GM23338 (cell line): Measurements from ENCODE around the gene RASGRF2. TPM values are rescaled to one million over a fixed set of nuclear protein-coding genes. Genes with fewer than 3 reads are reported as not detected.

Experiments
- ATAC-seq: fragments of 200-7000 bp; cut with Tn5 transposase; 3 replicates; pipeline ENCODE4 v1.9.1; 2020
- DNase-seq: peaks from one replicate; pipeline ENCODE4 v3.0.0-alpha.2; 2015; ENCODE audit warnings: low spot score
- H2AFZ ChIP-seq: fragments of 200-600 bp; sonication (generic); 2 replicates; pipeline ENCODE4 v1.8.0; 2016; ENCODE audit warnings: antibody characterized with exemption, mild to moderate bottlenecking, moderate library complexity
- H3F3A ChIP-seq: fragments of 200-600 bp; sonication (generic); replicated peaks from 2 replicates; pipeline ENCODE4 v1.8.0; 2017; ENCODE audit warnings: antibody characterized with exemption, mixed run types, low read depth
- H3K27ac ChIP-seq: fragments of 200-600 bp; sonication (generic); 2 replicates; pipeline ENCODE4 v1.6.1; 2016; ENCODE audit warnings: low read depth
- H3K27me3 ChIP-seq: fragments of 200-600 bp; sonication (generic); 2 replicates; pipeline ENCODE4 v1.8.0; 2016; ENCODE audit warnings: mild to moderate bottlenecking, mixed run types, moderate library complexity; ENCODE audit not compliant: insufficient read depth
- H3K36me3 ChIP-seq: fragments of 200-600 bp; sonication (generic); 2 replicates; pipeline ENCODE4 v1.8.0; 2016; ENCODE audit warnings: mild to moderate bottlenecking; ENCODE audit not compliant: insufficient read depth
- H3K4me1 ChIP-seq: fragments of 200-600 bp; sonication (generic); 2 replicates; pipeline ENCODE4 v1.8.0; 2016; ENCODE audit warnings: mild to moderate bottlenecking, moderate library complexity; ENCODE audit not compliant: insufficient read depth
- H3K4me2 ChIP-seq: fragments of 200-600 bp; sonication (generic); 2 replicates; pipeline ENCODE4 v1.7.1; 2017; ENCODE audit warnings: mixed run types
- H3K4me3 ChIP-seq: fragments of 200-600 bp; sonication (generic); 2 replicates; pipeline ENCODE4 v1.6.1; 2016; ENCODE audit warnings: mixed run types
- H3K79me2 ChIP-seq: fragments of 200-600 bp; sonication (generic); replicated peaks from 2 replicates; pipeline ENCODE4 v1.8.0; 2017; ENCODE audit warnings: mild to moderate bottlenecking; ENCODE audit not compliant: insufficient read depth
- H3K9me2 ChIP-seq: fragments of 200-600 bp; sonication (generic); 2 replicates; pipeline ENCODE4 v1.8.0; 2017; ENCODE audit not compliant: insufficient read depth
- H4K20me1 ChIP-seq: fragments of 200-600 bp; sonication (generic); replicated peaks from 2 replicates; pipeline ENCODE4 v1.8.0; 2017; ENCODE audit warnings: mild to moderate bottlenecking; ENCODE audit not compliant: insufficient read depth
- H3K27ac Mint-ChIP-seq: 2 replicates; pipeline ENCODE4 v1.8.0; 2020; ENCODE audit warnings: inconsistent platforms, mild to moderate bottlenecking, moderate library complexity, mixed read lengths
- H3K27me3 Mint-ChIP-seq: 3 replicates; pipeline ENCODE4 v1.8.0; 2022; ENCODE audit warnings: low read depth, mild to moderate bottlenecking, moderate library complexity, mixed read lengths, inconsistent platforms; ENCODE audit not compliant: insufficient read depth, poor library complexity
- H3K36me3 Mint-ChIP-seq: 3 replicates; pipeline ENCODE4 v1.8.0; 2021; ENCODE audit warnings: low read depth, mild to moderate bottlenecking, inconsistent platforms, moderate library complexity, mixed read lengths
- H3K4me1 Mint-ChIP-seq: 3 replicates; pipeline ENCODE4 v1.8.0; 2020; ENCODE audit warnings: mild to moderate bottlenecking, inconsistent platforms, mixed read lengths
- H3K4me3 Mint-ChIP-seq: 3 replicates; pipeline ENCODE4 v1.8.0; 2021; ENCODE audit warnings: moderate library complexity, mild to moderate bottlenecking, inconsistent platforms, mixed read lengths
- H3K9me3 Mint-ChIP-seq: 3 replicates; pipeline ENCODE4 v1.8.0; 2020; ENCODE audit warnings: moderate library complexity, mild to moderate bottlenecking, inconsistent platforms, mixed read lengths
- EZH2 ChIP-seq: fragments of 200-600 bp; sonication (generic); IDR thresholded peaks from one replicate; pipeline ENCODE4 v1.8.0; 2017; ENCODE audit warnings: antibody characterized with exemption, mild to moderate bottlenecking, low read depth; ENCODE audit not compliant: unreplicated experiment
- JUNB ChIP-seq: IDR thresholded peaks from one replicate; pipeline ENCODE4 v1.6.1; 2016; ENCODE audit warnings: antibody characterized with exemption; ENCODE audit not compliant: unreplicated experiment
- ZNF114 ChIP-seq: fragments of 250-450 bp; sonication (Bioruptor Pico); IDR thresholded peaks from 2 replicates; pipeline ENCODE4 v1.5.0; 2020; ENCODE audit warnings: mild to moderate bottlenecking, moderate library complexity
- ZNF331 ChIP-seq: fragments of 250-450 bp; sonication (Bioruptor Pico); IDR thresholded peaks from 2 replicates; pipeline ENCODE4 v1.5.0; 2020; ENCODE audit warnings: low read depth, mild to moderate bottlenecking, moderate library complexity
- polyA plus RNA-seq: library from polyadenylated mRNA; unstranded; fragments of >200 nt; fragmentation: Nextera tagmentation; extraction: Ambion mirVana; gene quantifications from 2 replicates; pipeline ENCODE4 v1.2.1, GENCODE V29; 2016
- total RNA-seq: library from RNA; depleted of rRNA; stranded (reverse); fragments of >200 nt; shearing (Covaris generic); gene quantifications from 2 replicates; pipeline ENCODE4 v1.2.3, GENCODE V29; 2014
- TF ChIP-seq, protein P1 (sequence below), 2 experiments: fragments of 200-600 bp in 1 of 2; sonication (generic) in 1 of 2; conservative IDR thresholded peaks; 2 replicates each; pipeline versions ENCODE4 v1.5.1 to v1.6.1; 2016 to 2017; ENCODE audit warnings: antibody characterized with exemption in 2 of 2, low read depth in 2 of 2, mild to moderate bottlenecking in 2 of 2, moderate library complexity in 1 of 2
- TF ChIP-seq, protein P2 (sequence below): fragments of 250-450 bp; sonication (Bioruptor Pico); IDR thresholded peaks from 2 replicates; pipeline ENCODE4 v1.5.0; 2020; ENCODE audit warnings: mild to moderate bottlenecking, moderate library complexity
- TF ChIP-seq, protein P3 (sequence below): IDR thresholded peaks from one replicate; pipeline ENCODE4 v1.6.1; 2018; ENCODE audit warnings: antibody characterized with exemption; ENCODE audit not compliant: unreplicated experiment

RASGRF2 gene
- total and polyA plus RNA-seq, 2 experiments from 2014 or later, result 5.0 to 19.2 TPM

DNA sequence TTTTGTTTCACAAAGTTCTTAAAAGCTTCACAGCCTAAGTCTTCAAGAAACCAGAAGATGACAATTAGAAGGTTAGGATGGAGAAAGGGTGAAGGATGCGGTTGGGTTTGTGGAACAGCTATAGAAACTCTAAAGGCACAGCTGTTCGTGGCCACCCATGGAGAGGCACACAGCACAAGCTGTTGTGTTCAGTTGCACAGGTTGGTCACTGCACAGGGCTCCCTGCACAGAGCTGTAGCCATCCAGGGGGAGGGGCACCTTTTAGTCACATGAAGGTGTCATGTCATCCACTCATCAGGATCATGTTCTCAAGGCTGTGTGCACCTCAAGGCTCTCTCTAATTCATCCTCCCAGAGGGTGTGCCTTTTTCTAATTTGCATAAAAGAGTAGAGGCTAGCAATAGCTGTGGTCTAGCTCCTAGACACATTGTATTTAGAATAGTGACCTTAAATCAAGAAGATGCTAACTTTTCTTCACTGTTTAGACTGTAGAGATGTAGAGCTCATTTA is 5.0 kb upstream of the RASGRF2 start (continued):
- TF ChIP-seq, protein P1, sequence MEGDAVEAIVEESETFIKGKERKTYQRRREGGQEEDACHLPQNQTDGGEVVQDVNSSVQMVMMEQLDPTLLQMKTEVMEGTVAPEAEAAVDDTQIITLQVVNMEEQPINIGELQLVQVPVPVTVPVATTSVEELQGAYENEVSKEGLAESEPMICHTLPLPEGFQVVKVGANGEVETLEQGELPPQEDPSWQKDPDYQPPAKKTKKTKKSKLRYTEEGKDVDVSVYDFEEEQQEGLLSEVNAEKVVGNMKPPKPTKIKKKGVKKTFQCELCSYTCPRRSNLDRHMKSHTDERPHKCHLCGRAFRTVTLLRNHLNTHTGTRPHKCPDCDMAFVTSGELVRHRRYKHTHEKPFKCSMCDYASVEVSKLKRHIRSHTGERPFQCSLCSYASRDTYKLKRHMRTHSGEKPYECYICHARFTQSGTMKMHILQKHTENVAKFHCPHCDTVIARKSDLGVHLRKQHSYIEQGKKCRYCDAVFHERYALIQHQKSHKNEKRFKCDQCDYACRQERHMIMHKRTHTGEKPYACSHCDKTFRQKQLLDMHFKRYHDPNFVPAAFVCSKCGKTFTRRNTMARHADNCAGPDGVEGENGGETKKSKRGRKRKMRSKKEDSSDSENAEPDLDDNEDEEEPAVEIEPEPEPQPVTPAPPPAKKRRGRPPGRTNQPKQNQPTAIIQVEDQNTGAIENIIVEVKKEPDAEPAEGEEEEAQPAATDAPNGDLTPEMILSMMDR (conservative IDR thresholded peaks at IDR 0.05; ENCODE audit: low read depth in 2 of 2), result no peak
- TF ChIP-seq ZNF114 (CRISPR knock-in tag) (no peak), EZH2 (no peak), ZNF331 (CRISPR knock-in tag) (no peak)
- TF ChIP-seq, protein P2, sequence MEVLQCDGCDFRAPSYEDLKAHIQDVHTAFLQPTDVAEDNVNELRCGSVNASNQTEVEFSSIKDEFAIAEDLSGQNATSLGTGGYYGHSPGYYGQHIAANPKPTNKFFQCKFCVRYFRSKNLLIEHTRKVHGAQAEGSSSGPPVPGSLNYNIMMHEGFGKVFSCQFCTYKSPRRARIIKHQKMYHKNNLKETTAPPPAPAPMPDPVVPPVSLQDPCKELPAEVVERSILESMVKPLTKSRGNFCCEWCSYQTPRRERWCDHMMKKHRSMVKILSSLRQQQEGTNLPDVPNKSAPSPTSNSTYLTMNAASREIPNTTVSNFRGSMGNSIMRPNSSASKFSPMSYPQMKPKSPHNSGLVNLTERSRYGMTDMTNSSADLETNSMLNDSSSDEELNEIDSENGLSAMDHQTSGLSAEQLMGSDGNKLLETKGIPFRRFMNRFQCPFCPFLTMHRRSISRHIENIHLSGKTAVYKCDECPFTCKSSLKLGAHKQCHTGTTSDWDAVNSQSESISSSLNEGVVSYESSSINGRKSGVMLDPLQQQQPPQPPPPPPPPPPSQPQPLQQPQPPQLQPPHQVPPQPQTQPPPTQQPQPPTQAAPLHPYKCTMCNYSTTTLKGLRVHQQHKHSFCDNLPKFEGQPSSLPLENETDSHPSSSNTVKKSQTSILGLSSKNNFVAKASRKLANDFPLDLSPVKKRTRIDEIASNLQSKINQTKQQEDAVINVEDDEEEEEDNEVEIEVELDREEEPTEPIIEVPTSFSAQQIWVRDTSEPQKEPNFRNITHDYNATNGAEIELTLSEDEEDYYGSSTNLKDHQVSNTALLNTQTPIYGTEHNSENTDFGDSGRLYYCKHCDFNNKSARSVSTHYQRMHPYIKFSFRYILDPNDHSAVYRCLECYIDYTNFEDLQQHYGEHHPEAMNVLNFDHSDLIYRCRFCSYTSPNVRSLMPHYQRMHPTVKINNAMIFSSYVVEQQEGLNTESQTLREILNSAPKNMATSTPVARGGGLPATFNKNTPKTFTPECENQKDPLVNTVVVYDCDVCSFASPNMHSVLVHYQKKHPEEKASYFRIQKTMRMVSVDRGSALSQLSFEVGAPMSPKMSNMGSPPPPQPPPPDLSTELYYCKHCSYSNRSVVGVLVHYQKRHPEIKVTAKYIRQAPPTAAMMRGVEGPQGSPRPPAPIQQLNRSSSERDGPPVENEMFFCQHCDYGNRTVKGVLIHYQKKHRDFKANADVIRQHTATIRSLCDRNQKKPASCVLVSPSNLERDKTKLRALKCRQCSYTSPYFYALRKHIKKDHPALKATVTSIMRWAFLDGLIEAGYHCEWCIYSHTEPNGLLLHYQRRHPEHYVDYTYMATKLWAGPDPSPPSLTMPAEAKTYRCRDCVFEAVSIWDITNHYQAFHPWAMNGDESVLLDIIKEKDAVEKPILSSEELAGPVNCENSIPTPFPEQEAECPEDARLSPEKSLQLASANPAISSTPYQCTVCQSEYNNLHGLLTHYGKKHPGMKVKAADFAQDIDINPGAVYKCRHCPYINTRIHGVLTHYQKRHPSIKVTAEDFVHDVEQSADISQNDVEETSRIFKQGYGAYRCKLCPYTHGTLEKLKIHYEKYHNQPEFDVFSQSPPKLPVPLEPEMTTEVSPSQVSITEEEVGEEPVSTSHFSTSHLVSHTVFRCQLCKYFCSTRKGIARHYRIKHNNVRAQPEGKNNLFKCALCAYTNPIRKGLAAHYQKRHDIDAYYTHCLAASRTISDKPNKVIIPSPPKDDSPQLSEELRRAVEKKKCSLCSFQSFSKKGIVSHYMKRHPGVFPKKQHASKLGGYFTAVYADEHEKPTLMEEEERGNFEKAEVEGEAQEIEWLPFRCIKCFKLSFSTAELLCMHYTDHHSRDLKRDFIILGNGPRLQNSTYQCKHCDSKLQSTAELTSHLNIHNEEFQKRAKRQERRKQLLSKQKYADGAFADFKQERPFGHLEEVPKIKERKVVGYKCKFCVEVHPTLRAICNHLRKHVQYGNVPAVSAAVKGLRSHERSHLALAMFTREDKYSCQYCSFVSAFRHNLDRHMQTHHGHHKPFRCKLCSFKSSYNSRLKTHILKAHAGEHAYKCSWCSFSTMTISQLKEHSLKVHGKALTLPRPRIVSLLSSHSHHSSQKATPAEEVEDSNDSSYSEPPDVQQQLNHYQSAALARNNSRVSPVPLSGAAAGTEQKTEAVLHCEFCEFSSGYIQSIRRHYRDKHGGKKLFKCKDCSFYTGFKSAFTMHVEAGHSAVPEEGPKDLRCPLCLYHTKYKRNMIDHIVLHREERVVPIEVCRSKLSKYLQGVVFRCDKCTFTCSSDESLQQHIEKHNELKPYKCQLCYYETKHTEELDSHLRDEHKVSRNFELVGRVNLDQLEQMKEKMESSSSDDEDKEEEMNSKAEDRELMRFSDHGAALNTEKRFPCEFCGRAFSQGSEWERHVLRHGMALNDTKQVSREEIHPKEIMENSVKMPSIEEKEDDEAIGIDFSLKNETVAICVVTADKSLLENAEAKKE (CRISPR knock-in tag), result no peak

DNA sequence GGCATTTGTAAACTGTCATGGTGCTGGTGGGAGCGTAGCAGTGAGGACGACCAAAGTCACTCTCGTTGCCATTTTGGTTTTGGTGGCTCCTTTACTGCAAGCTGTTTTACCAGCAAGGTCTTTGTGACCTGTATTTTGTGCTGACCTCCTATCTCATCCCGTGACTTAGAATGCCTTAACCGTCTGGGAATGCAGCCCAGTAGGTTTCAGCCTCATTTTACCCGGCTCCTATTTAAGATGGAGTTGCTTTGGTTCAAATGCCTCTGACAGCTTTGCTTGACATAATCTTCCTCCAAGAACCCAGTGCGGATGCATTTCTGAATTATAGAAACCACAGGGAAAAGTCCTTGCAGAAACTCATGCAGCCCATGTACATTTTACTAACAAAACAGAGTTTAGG is 3.9 kb upstream of the RASGRF2 start:
- no peak overlapping the region for H3K27ac Mint-ChIP-seq
- H3K4me1 Mint-ChIP-seq, result peaks cover 43% of the 10 kb centered on the region
- Histone ChIP-seq H3K27me3 (peaks cover 12% of the 10 kb centered on the region), H3K4me2 (peak overlapping the region; percentile 67), H4K20me1 (no peaks in the 10 kb centered on the region), H3K4me3 (no peak overlapping the region), H3K36me3 (no peaks in the 10 kb centered on the region), H3K9me2 (peaks cover 9% of the 10 kb centered on the region; the same call in 1 of the 2 replicates), H2AFZ (no peak overlapping the region), H3K4me1 (peaks cover 40% of the 10 kb centered on the region), H3F3A (peaks cover 7% of the 10 kb centered on the region; the same call in 1 of the 2 replicates), H3K27ac (peak overlapping the region; percentile 87), H3K79me2 (peaks cover 3% of the 10 kb centered on the region; the same call in 1 of the 2 replicates)
- peaks cover 5% of the 10 kb centered on the region; the same call in 1 of the 3 replicates for H3K36me3 Mint-ChIP-seq
- H3K27me3 Mint-ChIP-seq, result peaks cover 13% of the 10 kb centered on the region
- ATAC-seq, result no peak
- DNase-seq, result no peak
- peaks cover 5% of the 10 kb centered on the region; the same call in 1 of the 3 replicates for H3K9me3 Mint-ChIP-seq
- no peak overlapping the region for H3K4me3 Mint-ChIP-seq
- TF ChIP-seq JUNB, result no peak
- TF ChIP-seq, protein P3, sequence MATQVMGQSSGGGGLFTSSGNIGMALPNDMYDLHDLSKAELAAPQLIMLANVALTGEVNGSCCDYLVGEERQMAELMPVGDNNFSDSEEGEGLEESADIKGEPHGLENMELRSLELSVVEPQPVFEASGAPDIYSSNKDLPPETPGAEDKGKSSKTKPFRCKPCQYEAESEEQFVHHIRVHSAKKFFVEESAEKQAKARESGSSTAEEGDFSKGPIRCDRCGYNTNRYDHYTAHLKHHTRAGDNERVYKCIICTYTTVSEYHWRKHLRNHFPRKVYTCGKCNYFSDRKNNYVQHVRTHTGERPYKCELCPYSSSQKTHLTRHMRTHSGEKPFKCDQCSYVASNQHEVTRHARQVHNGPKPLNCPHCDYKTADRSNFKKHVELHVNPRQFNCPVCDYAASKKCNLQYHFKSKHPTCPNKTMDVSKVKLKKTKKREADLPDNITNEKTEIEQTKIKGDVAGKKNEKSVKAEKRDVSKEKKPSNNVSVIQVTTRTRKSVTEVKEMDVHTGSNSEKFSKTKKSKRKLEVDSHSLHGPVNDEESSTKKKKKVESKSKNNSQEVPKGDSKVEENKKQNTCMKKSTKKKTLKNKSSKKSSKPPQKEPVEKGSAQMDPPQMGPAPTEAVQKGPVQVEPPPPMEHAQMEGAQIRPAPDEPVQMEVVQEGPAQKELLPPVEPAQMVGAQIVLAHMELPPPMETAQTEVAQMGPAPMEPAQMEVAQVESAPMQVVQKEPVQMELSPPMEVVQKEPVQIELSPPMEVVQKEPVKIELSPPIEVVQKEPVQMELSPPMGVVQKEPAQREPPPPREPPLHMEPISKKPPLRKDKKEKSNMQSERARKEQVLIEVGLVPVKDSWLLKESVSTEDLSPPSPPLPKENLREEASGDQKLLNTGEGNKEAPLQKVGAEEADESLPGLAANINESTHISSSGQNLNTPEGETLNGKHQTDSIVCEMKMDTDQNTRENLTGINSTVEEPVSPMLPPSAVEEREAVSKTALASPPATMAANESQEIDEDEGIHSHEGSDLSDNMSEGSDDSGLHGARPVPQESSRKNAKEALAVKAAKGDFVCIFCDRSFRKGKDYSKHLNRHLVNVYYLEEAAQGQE, result no peak
